Caco-2 (cell line): ENCODE data around the gene SLCO2A1. TPM values are rescaled to one million over a fixed set of nuclear protein-coding genes. Genes with fewer than 3 reads are reported as not detected.

Experiments
- BruUV-seq: library from RNA; stranded (reverse); fragments of 400-500 nt; replicated peaks from 2 replicates; lab custom pipeline; 2021; lab: Mats Ljungman, UMichigan
- CTCF ChIA-PET: fragments of 300-600 bp; sonication (Branson Sonifier 250); formaldehyde crosslinking; loops from one replicate; lab custom pipeline; 2022; ENCODE audit warnings: antibody characterized with exemption; lab: Charles Lee
- POLR2A ChIA-PET: fragments of 300-600 bp; sonication (Branson Sonifier 250); formaldehyde crosslinking; loops from one replicate; lab custom pipeline; 2022; ENCODE audit warnings: antibody characterized with exemption; lab: Charles Lee
- DNase-seq, 2 experiments: peaks; one replicate each; pipeline versions ENCODE4 v3.0.0 to v3.0.0-alpha.2; 2020 to 2022
- H3K27me3 ChIP-seq: replicated peaks from 2 replicates; pipeline ENCODE4 v1.6.0; 2011; ENCODE audit warnings: low read length; ENCODE audit not compliant: control insufficient read depth, insufficient read depth
- H3K36me3 ChIP-seq: 2 replicates; pipeline ENCODE4 v1.5.1; 2011; ENCODE audit warnings: low read length; ENCODE audit not compliant: control insufficient read depth, insufficient read depth
- H3K4me1 ChIP-seq: fragments of 250-450 bp; sonication (Bioruptor Pico); 2 replicates; pipeline ENCODE4 v1.5.1; 2020; ENCODE audit warnings: mild to moderate bottlenecking
- H3K4me3 ChIP-seq: 2 replicates; pipeline ENCODE4 v1.5.1; 2011; ENCODE audit warnings: low read depth, mild to moderate bottlenecking, control low read depth, low read length
- H3K9me3 ChIP-seq: fragments of 250-450 bp; sonication (Bioruptor Pico); 2 replicates; pipeline ENCODE4 v1.5.1; 2020; ENCODE audit warnings: mild to moderate bottlenecking, moderate library complexity
- H3K27ac Mint-ChIP-seq: one replicate; pipeline ENCODE4 v1.8.0; 2022; ENCODE audit warnings: mixed read lengths; ENCODE audit not compliant: unreplicated experiment
- H3K27me3 Mint-ChIP-seq: one replicate; pipeline ENCODE4 v1.8.0; 2022; ENCODE audit warnings: mixed read lengths; ENCODE audit not compliant: insufficient read depth, unreplicated experiment
- H3K36me3 Mint-ChIP-seq: one replicate; pipeline ENCODE4 v1.8.0; 2022; ENCODE audit warnings: mild to moderate bottlenecking, mixed read lengths; ENCODE audit not compliant: insufficient read depth, unreplicated experiment
- H3K4me1 Mint-ChIP-seq: one replicate; pipeline ENCODE4 v1.8.0; 2022; ENCODE audit warnings: low read depth, mixed read lengths; ENCODE audit not compliant: unreplicated experiment
- H3K4me3 Mint-ChIP-seq: one replicate; pipeline ENCODE4 v1.8.0; 2022; ENCODE audit warnings: mild to moderate bottlenecking, moderate library complexity, mixed read lengths; ENCODE audit not compliant: unreplicated experiment
- H3K9me3 Mint-ChIP-seq: one replicate; pipeline ENCODE4 v1.8.0; 2022; ENCODE audit warnings: mixed read lengths; ENCODE audit not compliant: unreplicated experiment
- intact Hi-C: fragments of 100-400 bp; cut with micrococcal nuclease; formaldehyde crosslinking; loops from one replicate; pipeline ENCODE4 v1.10.0; 2022; ENCODE audit not compliant: unreplicated experiment
- total RNA-seq: library from RNA; stranded (reverse); gene quantifications from 2 replicates; pipeline ENCODE4 v1.2.3, GENCODE V29; 2022
- TF ChIP-seq, protein P1 (sequence below), 2 experiments: fragments of 200-600 bp in 1 of 2; IDR thresholded peaks; 1 replicate in 1 of 2; 2 replicates in 1 of 2; pipeline versions ENCODE4 v1.5.1 to v1.8.0; 2011 to 2022; ENCODE audit warnings: antibody characterized with exemption in 1 of 2, control low read depth in 1 of 2, inconsistent platforms in 1 of 2, low read depth in 1 of 2, low read length in 1 of 2, mild to moderate bottlenecking in 1 of 2, moderate library complexity in 1 of 2; ENCODE audit not compliant: insufficient read depth in 1 of 2, severe bottlenecking in 1 of 2, unreplicated experiment in 1 of 2

Gene SLCO2A1
- total RNA-seq, 1 experiment from 2014 or later, result 2.5 TPM

DNA sequence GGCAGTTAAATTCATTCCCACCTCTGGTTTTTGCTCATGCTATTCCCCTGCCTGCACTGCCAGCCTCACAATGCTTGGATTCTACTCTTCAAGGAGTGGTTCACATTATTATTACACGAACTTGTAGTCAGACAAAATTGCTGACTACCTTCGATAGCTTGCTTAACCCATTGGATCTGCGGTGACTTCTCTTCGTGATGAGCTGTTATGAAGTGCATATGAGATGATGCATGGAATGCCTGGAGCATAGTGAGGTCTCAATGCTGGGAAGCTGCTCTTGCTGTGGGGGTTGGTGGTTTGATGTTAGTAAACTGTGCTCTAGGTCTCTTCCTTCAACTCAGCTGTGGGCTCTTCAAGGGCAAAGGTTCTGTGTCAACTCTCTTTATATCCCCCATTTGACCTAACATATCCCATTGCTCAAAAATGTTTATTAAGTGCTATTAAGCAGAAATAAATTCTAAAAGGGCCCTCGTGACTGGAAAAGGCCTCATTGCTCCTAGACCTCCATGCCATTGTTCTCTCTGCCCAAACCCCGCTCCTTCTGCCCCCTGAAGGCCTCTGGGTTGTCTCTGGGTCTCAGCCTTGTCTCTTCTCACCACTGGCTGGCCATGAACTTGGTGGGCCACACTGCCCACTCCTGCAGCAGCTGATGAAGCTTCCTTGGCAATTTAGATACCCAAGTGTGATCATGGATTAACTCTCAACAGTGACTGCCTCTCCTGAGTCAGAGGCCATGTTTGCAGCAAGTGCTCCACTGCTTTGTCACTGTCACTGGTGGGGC, 4.5 kb upstream of the SLCO2A1 start:
- Histone ChIP-seq H3K4me1 (peaks cover 11% of the 10 kb centered on the region), H3K27me3 (no peaks in the 10 kb centered on the region), H3K36me3 (no peaks in the 10 kb centered on the region), H3K4me3 (no peak overlapping the region), H3K9me3 (no peaks in the 10 kb centered on the region)
- intact Hi-C loops, result no loop called here
- Mint-ChIP-seq H3K27ac (no peak overlapping the region), H3K9me3 (no peaks in the 10 kb centered on the region), H3K4me1 (peaks cover 14% of the 10 kb centered on the region), H3K4me3 (no peak overlapping the region), H3K27me3 (peaks cover 2% of the 10 kb centered on the region), H3K36me3 (no peaks in the 10 kb centered on the region)
- TF ChIP-seq, protein P1, sequence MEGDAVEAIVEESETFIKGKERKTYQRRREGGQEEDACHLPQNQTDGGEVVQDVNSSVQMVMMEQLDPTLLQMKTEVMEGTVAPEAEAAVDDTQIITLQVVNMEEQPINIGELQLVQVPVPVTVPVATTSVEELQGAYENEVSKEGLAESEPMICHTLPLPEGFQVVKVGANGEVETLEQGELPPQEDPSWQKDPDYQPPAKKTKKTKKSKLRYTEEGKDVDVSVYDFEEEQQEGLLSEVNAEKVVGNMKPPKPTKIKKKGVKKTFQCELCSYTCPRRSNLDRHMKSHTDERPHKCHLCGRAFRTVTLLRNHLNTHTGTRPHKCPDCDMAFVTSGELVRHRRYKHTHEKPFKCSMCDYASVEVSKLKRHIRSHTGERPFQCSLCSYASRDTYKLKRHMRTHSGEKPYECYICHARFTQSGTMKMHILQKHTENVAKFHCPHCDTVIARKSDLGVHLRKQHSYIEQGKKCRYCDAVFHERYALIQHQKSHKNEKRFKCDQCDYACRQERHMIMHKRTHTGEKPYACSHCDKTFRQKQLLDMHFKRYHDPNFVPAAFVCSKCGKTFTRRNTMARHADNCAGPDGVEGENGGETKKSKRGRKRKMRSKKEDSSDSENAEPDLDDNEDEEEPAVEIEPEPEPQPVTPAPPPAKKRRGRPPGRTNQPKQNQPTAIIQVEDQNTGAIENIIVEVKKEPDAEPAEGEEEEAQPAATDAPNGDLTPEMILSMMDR (IDR thresholded peaks at IDR 0.05; ENCODE audit: insufficient read depth in 1 of 2, low read depth in 1 of 2, low read length in 1 of 2, severe bottlenecking in 1 of 2, unreplicated experiment in 1 of 2), result no peak
- ChIA-PET POLR2A (no interaction called here), CTCF (no interaction called here)
- no TSS peak for BruUV-seq
- DNase-seq, result no peak

GRCh38 chr3:134033315-134033996, 3.7 kb upstream of the SLCO2A1 start:
- intact Hi-C loops, result no loop called here
- no peaks in the 10 kb centered on the region for H3K36me3 ChIP-seq
- H3K27ac Mint-ChIP-seq, result no peak overlapping the region
- ChIA-PET CTCF (no interaction called here), POLR2A (interaction anchor here (0.6 kb wide), 1 partner anchor 128 kb away, joined by 4 read pairs; no protein-coding TSS in a partner anchor)
- H3K27me3 ChIP-seq, result no peaks in the 10 kb centered on the region
- no peaks in the 10 kb centered on the region for H3K9me3 Mint-ChIP-seq
- no peaks in the 10 kb centered on the region for H3K9me3 ChIP-seq
- H3K4me1 ChIP-seq, result peaks cover 3% of the 10 kb centered on the region
- H3K4me1 Mint-ChIP-seq, result peaks cover 9% of the 10 kb centered on the region
- no TSS peak for BruUV-seq
- peaks cover 3% of the 10 kb centered on the region for H3K36me3 Mint-ChIP-seq
- TF ChIP-seq, protein P1 (IDR thresholded peaks at IDR 0.05; ENCODE audit: insufficient read depth in 1 of 2, low read depth in 1 of 2, low read length in 1 of 2, severe bottlenecking in 1 of 2, unreplicated experiment in 1 of 2), result no peak
- H3K4me3 ChIP-seq, result no peak overlapping the region
- H3K27me3 Mint-ChIP-seq, result peaks cover 7% of the 10 kb centered on the region
- H3K4me3 Mint-ChIP-seq, result no peak overlapping the region
- no peak for DNase-seq

- intact Hi-C loops, result no loop called here
- peaks cover 14% of the 10 kb centered on the region for H3K4me1 Mint-ChIP-seq
- H3K27me3 ChIP-seq, result no peaks in the 10 kb centered on the region
- TF ChIP-seq, protein P1 (IDR thresholded peaks at IDR 0.05; ENCODE audit: insufficient read depth in 1 of 2, low read depth in 1 of 2, low read length in 1 of 2, severe bottlenecking in 1 of 2, unreplicated experiment in 1 of 2), result no peak
- no peak overlapping the region for H3K4me3 ChIP-seq
- CTCF ChIA-PET, result no interaction called here
- H3K27me3 Mint-ChIP-seq, result peaks cover 7% of the 10 kb centered on the region
- H3K36me3 ChIP-seq, result no peaks in the 10 kb centered on the region
- H3K36me3 Mint-ChIP-seq, result peaks cover 10% of the 10 kb centered on the region
- H3K27ac Mint-ChIP-seq, result no peak overlapping the region
- H3K4me1 ChIP-seq, result no peaks in the 10 kb centered on the region
- H3K4me3 Mint-ChIP-seq, result no peak overlapping the region
- no peak for DNase-seq
- BruUV-seq, result no TSS peak
- POLR2A ChIA-PET, result no interaction called here
- no peaks in the 10 kb centered on the region for H3K9me3 ChIP-seq
- no peaks in the 10 kb centered on the region for H3K9me3 Mint-ChIP-seq
These were observed 1.7 kb upstream of the SLCO2A1 start for GRCh38 chr3:134031348-134031915.
